Activated T-helper 1 cell treated with Interleukin-2 at 50 U/mL for 16 hours (primary cell): ENCODE measurements around the gene KIF26A.

Experiments used
- DNase-seq: peaks from one replicate; pipeline ENCODE4 v3.0.0-alpha.2; 2020; ENCODE audit warnings: low read depth

KIF26A gene

DNA sequence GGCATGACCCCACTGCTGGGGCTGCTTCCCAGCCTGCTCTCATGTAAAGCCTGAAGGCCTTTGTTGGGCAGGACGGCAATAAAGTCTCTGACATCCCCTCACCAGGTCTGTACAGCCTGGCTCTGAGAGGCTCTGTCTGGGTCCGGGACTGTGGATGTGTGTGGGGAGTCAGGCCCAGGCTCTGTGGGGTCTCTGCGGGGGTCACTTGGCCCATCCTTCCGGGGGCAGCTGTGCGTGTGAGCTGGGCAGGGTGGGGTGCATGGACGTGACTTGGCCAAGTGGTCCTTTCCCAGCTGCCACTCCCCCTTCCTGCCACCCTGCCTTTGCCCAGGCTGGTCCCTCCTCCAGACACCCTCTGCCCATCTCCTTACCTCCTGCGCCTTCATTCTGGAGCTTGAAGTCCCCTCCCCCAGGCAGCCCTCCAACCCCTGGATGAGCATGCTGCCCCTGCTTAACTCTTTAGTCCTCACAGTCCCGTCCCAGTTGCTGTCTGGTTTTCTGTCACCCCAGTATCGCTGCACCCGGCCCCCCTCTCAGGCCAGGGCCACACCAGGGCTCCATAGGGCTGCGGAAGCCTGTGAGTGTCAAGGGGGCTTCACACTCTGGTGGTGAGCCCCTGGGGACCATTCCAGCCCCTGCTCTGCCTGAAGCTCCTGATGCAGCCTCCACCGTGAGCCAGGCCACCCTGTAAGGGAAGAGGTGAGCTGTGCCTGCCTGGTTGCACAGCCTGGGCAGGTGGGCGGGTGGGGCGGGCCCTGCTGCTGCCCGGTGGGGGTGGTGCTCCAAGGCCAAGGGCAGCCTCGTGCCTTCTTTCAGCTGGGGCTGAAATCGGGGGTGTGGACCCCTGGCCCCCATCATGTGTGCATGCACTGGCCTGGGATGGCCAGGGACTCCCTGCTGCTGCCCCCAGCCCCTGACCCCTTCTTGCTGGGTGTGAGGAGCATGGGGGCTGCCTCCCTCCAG, 25.5 kb upstream of the KIF26A start:
- no peak for DNase-seq

DNA sequence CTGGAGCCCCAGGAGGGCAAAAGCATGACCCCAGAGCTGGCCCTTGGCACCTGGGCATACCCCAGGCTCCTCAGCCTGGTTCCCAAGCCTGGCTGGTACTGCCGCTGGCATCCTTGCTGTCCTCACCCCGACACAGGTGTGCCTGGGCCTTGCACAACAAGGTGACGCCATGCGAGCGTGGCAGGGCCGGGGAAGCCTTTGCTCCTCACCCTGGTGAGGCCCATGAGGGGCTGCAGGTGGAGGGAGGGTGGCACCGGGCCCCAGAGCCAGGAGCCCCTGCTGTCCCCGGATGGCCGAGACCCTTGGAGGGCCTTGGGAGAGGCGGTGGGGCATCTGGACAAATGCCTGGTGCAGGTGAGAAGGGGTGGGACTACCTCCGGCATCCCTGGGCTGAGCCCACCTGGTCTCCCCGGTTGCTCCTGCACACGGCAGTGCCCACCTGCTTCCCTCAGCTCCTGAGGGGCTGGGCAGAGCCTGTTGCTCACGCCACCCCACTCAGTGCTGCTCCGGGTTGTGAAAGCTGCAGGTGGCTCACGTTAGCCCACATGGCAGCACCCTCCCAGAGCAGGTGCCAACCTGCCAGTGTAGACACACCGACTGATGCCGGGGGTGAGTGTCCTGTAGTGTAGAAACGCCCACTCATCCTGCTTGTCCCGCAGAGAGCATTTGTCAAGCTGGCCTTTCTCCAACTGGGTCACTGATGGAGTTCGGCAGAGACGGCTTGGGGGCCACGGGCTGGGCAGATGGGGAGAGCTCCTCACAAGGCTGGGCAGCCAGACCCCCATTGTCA, 24.6 kb upstream of the KIF26A start:
- no peak for DNase-seq

DNA sequence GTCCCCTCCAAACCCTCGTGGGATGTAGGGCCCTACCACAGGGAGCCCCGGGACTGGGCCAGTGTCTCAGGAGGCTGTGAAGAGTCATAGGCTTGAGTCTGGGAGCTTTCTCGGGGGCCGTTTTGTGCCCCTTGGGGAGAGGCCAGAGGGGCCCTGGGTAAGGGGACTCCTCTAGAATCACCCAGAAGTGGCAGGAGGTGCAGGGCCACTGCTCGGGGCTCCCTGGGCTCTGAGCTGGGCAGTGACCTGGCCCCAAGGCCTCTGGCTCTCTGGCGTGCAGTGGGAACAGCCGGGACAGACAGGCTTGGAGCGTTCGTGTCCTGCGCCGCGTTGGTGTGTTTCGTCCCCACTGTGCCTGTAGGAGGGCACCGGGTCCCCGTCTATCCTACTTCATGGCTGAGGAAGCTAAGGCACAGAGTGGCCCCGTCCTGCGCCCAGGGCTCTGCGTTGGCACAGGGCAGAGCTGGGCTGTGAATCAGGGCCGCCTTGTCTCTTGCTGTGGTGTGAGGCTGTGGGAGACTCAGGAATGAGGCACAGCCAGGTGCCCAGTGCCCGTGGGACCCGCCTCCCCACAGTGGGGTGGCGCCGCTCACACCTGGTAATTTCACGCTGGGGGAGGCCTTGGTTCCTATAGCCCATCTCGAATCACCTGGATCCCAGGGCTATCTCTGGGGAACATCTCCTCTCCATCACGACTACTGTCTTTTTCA, 23.8 kb upstream of the KIF26A start:
- DNase-seq = no peak

DNA sequence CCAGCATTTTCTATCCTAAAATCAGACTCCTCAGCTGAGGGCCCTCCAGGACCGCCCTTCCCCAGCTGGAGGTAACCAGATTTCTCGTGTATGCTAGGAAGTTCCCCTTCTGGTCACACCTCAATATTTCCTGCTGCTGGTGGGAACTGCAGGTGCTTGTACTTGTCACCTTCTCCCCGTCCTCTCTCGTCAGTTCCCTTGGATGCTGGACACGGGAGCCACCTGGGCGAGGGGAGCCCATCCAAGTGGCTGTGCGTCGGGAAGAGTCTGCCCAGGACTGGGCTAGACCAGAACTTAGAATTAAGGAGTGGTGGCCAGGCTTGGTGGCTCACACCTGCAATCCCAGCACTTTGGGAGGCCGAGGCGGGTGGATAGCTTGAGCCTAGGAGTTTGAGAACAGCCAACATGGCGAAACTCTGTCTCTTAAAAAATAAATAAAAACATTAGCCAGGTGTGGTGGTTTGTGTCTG, 23.2 kb upstream of the KIF26A start:
- DNase-seq = no peak

DNA sequence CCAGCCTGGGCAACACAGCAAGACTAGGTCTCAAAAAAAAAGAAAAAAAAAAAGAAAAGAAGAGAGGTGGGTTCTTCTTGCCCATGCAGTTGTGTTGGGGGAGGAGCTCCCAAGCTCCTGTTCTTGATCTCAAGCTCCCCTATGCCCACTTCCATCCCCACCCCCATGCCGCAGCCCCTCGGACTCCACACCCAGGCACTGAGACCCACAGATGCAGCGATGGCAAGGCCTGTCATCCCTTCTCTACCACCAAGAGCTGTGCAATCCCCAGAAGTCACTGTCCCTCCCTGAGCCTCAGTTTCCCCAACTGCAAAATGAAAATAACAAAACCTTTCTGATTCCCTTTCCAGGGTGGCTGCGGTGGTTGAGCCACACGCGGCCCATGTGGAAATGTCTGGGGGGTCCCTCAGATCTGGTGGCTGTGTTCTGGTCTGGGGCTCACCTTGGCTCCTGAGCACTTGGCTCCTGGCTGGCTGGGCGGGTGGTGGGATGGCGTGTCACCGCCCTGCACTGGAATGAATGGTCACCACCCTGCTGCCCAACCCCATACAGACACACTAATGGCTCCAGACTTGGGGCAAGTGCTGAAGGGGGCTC, 22.6 kb upstream of the KIF26A start:
- DNase-seq = no peak

DNA sequence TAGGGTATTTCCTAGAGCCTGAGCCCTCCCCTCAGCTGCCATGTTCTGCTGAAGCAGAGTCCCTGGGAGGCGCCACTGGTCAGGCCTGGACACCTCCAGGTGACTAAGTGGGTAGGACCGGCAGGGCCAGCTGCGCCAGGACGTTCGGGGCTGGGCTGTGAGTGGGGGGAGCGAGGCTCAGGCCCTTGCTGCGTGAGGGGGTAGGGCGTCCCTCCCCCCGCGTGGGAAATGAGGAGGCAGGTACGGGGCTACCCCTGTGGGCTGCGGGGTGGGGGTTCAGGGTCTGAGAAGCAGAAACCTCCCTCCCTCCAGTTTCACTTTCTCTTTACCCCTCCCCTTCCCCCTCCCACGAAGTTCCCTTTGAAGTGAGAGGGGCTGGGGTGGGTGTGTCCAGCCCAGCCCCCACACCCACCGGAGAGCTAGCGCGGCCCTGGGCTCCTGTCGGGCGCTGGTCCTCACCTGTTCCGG, 22.1 kb upstream of the KIF26A start:
- no peak for DNase-seq

DNA sequence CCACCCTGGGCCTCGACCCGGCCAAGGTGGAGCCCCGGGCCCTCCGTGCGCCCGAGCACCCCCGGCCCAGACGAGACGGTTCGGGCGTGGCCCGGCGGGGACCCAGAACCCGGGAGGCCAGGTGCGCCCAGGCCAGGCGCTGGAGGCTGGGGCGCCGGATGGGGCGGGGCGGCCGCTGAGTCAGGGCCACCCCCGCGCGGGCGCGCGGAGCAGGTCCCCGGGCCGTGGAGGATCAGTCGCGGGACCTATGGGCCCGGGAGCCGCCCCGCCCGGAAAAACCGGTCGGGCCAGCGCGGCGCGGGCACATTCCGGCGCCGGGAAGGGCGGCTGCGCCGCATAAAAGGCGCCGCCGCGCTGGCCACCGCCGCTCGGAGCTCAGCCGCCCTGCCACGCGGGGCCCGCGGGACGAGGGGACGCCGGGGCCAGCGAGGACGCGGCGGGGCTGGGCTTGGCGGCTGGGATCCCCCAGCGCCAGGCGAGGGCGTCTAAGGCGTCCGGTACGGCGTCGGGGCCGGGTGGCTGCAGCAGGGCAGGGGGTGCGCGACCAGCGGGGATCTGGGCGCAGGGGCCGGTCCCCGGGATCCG, 21.5 kb upstream of the KIF26A start:
- DNase-seq = no peak

- DNase-seq = no peak
Measured at GRCh38 chr14:104117341-104118005, 20.9 kb upstream of the KIF26A start.

GRCh38 chr14:104118006-104118844, 20.2 kb upstream of the KIF26A start:
- no peak for DNase-seq

DNA sequence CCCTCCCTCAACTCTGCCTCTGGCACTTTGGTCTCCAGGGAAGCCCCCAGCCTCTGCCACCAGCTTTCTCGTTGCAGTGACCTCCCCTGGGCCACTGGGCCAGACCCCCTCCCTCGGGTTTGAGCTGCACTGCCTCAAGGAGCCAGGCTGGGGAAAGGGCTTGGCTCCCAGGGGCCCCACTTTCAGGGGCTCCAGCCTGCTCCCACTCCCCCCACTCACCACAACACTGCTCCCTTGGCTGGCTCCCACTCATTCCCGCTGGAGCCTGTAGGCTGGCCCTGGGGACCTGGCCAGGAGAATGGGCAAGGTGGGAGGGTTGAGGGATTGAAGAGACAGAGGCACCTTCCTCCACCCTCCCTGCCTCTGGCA, 19.3 kb upstream of the KIF26A start:
- no peak for DNase-seq

DNA sequence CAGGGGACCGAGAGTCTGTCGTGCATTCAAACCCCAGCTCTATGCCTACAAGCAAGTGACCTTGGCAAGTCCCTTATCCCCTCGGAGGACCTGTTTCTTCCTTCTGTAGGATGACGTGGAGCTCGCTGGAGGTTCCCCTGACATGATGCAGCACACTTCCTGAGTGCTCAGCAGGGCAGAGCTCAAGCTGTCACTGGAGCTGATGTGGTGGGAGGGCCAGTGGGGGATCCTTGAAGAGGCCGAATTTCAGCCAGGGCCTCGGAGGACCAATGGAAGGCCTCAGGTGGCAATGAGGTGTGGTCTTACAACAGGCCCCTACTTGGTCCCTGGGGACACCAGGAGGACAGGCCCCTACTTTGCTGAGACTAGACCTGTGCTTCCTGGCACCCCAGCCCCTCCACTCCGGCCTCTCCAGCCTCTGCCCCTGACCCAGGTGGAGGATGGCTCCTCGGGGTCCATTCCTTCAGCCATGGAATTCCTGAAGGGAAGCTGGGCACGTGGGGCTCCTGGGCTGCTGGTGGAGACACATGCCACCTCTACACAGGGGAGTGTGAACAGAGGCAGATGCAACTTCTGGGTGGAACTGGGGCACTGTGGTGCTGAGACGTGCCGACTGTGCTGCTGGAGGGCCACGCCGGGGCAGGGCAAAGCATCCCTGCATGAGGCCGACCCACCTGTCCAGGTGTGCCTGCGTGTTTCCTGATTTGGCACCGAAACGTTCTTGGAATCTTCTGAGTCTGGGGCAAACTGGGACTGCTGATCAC, 18.7 kb upstream of the KIF26A start:
- DNase-seq = no peak

DNA sequence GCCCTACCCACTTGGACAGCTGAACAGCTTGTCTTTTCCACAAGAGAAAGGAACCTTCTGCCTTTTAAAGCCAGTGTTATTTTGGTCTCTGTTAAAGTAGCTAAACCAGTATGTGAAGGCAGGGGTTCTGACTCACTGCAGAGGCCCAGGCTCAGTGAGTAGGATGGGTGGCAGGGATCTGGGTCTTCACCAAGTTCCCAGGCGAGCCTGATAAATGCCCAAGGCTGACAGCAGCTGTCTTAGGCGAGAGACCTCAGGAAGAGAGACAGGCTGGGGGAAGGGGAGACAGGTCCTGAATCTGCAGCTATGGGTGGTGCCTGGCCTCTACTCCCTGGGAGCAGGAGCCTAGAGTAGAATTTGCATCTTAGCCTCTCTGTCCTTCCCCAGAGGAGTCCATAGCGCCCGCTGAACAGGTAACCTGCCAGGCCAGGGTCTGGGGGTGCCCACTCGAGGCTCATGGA, 18.1 kb upstream of the KIF26A start:
- DNase-seq = no peak

- DNase-seq = no peak
Measured at GRCh38 chr14:104121142-104121541, 17.2 kb upstream of the KIF26A start.

- DNase-seq = no peak
Measured at GRCh38 chr14:104123879-104124278, 14.5 kb upstream of the KIF26A start.

GRCh38 chr14:104125011-104125410, 13.4 kb upstream of the KIF26A start:
- no peak for DNase-seq

DNA sequence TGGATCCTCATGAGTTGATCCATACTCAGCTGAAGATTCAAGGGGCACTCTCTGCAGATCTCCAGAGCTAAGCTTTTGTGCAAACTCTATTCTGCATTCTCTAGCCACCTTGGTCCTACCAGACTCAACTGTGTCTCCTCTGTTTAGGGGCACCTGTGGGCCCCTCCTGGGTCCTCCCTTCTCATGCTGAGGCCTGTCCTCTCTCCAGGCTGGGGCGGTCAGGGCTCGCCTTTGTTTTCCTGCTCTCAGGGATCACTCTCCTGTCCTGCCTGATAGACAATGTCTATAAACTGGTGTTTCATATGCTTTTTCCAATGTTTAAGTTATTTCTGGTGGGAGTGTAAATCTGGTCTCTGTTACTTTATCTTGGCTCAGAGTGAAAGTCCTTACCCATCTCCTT, 11.6 kb upstream of the KIF26A start:
- DNase-seq = no peak

- DNase-seq = no peak
Measured at GRCh38 chr14:104128981-104129380, 9.4 kb upstream of the KIF26A start.

DNA sequence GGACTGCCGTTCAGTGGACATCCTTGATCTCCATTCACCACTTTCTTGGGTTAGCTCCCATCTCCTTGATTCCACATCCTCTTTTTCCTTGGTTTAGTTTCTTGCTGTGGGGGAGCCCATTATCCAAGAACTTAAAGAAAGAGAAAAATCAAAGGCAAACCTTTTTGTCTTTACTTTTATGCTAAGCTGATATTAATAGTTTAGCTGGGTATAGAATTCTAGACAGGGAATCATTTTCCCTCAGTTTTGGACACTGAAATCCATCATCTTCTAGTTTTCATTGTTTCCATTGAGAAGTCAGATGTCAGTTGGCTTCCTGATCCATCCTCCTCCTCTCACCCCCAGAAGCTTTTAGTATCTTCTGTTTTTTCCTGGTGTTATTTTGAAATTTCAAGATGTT, 8.8 kb upstream of the KIF26A start:
- DNase-seq = no peak

DNA sequence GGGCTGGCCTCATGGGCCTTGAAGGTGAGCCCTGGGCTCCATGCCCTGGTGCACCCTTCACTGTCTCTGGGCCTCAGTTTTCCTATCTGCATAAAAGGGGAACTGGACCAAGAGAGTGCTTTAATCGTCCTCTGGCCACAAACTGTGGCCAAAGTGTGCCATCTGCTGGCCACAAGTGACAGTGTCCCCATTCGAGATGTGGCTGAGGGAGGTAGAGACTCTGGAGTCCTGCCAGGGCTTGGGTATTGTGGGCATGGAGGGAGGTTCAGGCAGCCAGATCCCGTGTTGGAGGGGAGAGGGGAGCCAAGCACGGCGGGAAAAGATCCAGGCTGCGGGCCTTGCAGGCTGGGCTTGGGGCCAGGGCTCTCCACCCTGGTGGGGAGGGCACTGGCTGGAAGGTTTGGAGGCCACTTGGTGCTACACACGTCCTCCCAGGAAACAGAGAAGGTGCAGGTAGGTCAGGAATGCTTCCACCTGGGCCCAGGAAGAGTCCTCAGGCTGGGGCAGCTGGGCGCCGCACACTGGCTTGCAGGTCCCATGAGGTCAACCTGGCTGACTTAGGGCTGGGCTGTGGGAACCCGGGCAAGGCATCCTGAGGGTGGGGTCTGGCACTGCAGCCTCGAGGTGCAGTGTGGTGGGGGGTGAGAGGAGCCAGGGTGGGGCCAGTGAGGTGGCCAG, 7.3 kb upstream of the KIF26A start:
- no peak for DNase-seq
